Endometrium (tissue), 2 donors: ENCODE results near the gene RNF223.
"Not testable (repeated sequence)": the region's sequence is repeated elsewhere in the genome, so short reads cannot be mapped to it uniquely, and the experiment has no call there.

Experiments
- FAIRE-seq: peaks from 2 replicates; lab custom pipeline; 2012; peaks lifted over from hg19 to GRCh38; lab: Jason Lieb, UNC
- donor health status: control.
- donor health status: control.

Gene RNF223

DNA sequence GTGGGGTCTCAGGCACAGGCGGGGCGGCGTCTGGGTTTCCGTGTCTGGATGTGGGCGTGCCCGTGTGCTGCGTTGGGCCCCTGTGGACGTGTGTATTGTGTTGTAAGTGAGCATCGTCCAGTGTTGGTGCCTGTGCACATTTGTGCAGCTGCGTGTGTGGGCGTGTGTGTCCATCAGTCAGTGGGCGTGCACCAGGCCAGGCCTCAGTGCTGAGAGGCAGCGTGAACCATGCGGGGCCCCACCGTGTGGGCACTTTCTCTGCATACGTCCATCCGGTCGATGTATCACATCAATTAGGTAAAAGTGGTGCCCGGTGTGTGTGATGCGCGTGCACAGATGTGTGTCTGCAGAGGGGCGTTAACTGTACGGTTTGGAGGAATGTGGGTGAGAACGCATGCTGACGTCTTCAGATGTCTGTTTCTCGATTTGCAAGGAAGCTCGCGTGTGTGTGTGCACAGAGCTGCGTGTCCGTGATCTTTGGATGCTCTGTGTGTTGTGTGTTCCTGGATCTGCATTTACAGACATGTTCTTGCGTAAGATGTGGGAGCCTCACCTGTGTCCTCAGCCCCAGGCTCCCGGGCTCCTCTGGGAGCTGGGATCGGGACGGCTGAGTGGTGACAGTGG, 29.5 kb downstream of the RNF223 start:
- FAIRE-seq, result no peak

- no peak for FAIRE-seq
Measured at GRCh38 chr1:1043921-1044320, 30.2 kb downstream of the RNF223 start.

- no peak for FAIRE-seq
Measured at GRCh38 chr1:1043411-1043810, 30.7 kb downstream of the RNF223 start.

DNA sequence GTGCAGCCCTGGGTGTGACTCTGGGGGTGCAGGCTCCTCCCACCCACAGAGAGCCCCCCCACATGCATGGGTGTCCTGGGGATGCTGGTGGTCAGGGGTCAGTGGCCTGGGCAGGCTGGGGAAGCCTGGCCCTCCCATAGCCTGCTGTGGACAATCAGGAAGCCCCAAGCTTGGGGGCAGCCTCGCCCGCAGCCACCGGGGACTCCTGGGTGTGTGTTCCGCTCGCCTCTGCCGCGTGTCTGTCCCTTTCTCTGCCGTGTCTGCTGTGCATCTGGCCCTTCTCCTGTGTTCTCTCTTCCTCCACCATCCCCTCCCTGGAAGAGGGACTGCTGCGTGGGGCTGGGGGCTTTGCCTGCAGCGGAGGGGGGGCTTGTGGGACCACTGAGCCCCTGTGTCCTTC, 31.3 kb downstream of the RNF223 start:
- FAIRE-seq, result no peak

GRCh38 chr1:1041873-1042272, 32.2 kb downstream of the RNF223 start:
- no peak for FAIRE-seq

DNA sequence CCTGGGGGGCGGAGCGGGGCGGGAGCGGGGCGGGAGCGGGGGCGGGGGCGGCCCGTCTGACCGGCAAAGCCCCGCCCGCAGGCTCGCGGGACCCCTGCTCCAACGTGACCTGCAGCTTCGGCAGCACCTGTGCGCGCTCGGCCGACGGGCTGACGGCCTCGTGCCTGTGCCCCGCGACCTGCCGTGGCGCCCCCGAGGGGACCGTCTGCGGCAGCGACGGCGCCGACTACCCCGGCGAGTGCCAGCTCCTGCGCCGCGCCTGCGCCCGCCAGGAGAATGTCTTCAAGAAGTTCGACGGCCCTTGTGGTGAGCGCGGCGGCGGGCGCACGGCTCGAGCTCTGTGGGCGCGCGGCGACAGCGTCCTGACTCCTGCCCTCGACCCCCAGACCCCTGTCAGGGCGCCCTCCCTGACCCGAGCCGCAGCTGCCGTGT, 33.0 kb downstream of the RNF223 start:
- FAIRE-seq, result no peak

- FAIRE-seq, result no peak
Measured at GRCh38 chr1:1040004-1040991, 33.8 kb downstream of the RNF223 start.

GRCh38 chr1:1039145-1039910, 34.8 kb downstream of the RNF223 start:
- no peak for FAIRE-seq

- no peak for FAIRE-seq
Measured at GRCh38 chr1:1038694-1039093, 35.4 kb downstream of the RNF223 start.

- no peak for FAIRE-seq
Measured at GRCh38 chr1:1037366-1038327, 36.5 kb downstream of the RNF223 start.

GRCh38 chr1:1035291-1035943, 38.7 kb downstream of the RNF223 start:
- no peak for FAIRE-seq

GRCh38 chr1:1034439-1034781, 39.7 kb downstream of the RNF223 start:
- no peak for FAIRE-seq

DNA sequence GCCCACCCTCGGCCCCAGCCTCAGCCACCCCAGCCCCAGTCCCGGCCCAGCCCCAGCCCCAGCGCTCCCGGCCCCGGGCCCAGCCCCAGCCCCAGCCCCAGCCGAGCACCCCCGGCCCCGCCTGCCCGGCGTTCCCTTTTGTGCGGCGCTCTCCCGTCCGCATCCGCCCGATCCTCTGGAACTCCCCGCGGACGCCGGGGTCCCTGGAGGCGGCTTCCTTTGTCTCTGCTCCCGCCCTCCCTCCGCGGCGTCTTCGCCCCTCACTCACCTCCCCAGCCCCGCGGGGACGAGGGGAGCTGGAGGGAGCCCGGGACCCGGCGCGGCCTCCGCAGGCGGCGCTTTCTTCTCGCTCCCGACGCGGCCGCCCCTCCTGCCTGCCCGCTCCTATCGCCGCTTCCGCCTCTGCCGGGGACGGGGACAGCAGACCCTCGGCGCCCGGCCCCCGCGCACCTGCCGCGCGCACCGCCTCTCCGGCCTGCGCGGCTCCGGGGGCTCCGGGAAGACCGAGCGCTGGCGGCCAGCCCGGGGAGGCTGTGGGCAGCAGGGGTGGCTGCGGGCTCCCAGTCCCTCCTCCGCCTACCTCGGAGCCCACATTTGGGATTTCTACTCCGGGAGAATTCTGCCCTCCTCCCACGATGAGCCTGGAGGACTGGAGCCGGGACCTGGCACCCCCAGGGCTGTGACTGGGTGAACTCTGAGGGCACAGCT, 40.2 kb downstream of the RNF223 start:
- FAIRE-seq, result no peak

- no peak for FAIRE-seq
Measured at GRCh38 chr1:1033009-1033587, 41.0 kb downstream of the RNF223 start.

DNA sequence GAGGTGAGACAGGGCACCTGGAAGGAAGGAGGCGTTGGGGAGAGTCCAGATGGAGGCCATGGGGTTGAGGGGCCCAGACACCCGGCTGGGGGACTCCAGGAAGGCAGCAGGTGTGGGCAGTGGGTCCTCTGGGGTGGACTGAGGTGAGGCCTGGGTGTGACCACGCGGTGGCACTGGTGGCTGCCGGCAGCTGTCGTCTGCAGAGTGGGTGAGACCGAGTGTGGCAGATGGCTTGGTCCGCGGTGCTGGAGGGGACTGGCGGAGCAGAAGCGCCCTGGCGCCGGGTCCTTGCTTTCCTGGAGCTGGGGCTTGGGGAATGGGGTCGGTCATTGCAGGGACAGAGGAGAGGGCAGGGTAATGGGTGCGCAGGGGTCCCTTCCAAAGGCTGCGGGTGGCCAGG, 41.7 kb downstream of the RNF223 start:
- FAIRE-seq, result no peak

GRCh38 chr1:1031659-1032235, 42.4 kb downstream of the RNF223 start:
- FAIRE-seq, result no peak

- FAIRE-seq, result not testable (repeated sequence)
Measured at GRCh38 chr1:1030867-1031658, 43.0 kb downstream of the RNF223 start.

- no peak for FAIRE-seq
Measured at GRCh38 chr1:1027791-1028190, 46.3 kb downstream of the RNF223 start.
